OCI-LY7 (cell line): Measurements from ENCODE around the gene NANP. TPM values are rescaled to one million over a fixed set of nuclear protein-coding genes. Genes with fewer than 3 reads are reported as not detected.

Source experiments
- BruUV-seq: library from RNA; stranded (reverse); fragments of 400-500 nt; replicated peaks from 2 replicates; lab custom pipeline; 2021; lab: Mats Ljungman, UMichigan
- CTCF ChIA-PET: fragments of 300-600 bp; sonication (Branson Sonifier 250); formaldehyde crosslinking; loops from one replicate; lab custom pipeline; 2022; ENCODE audit warnings: antibody characterized with exemption; ENCODE audit not compliant: unreplicated experiment; lab: Charles Lee
- POLR2A ChIA-PET: fragments of 300-600 bp; sonication (Branson Sonifier 250); formaldehyde crosslinking; loops from one replicate; lab custom pipeline; 2022; ENCODE audit warnings: antibody characterized with exemption; lab: Charles Lee
- DNase-seq: peaks from one replicate; pipeline ENCODE4 v3.0.0-alpha.2; 2015; ENCODE audit warnings: low spot score
- H2AFZ ChIP-seq: fragments of 200-600 bp; sonication (generic), shearing (Covaris generic); 2 replicates; pipeline ENCODE4 v1.6.1; 2014; ENCODE audit warnings: mild to moderate bottlenecking, antibody characterized with exemption, low read length, moderate library complexity
- H3K27ac ChIP-seq: fragments of 200-600 bp; sonication (generic); 2 replicates; pipeline ENCODE4 v1.5.1; 2014; ENCODE audit warnings: mixed run types, low read depth, mild to moderate bottlenecking, moderate library complexity, low read length, inconsistent platforms; ENCODE audit not compliant: poor library complexity, severe bottlenecking
- H3K36me3 ChIP-seq: fragments of 200-600 bp; sonication (generic); 2 replicates; pipeline ENCODE4 v1.6.1; 2014; ENCODE audit warnings: mild to moderate bottlenecking, antibody characterized with exemption, low read length, moderate library complexity, mixed read lengths; ENCODE audit not compliant: insufficient read depth
- H3K4me1 ChIP-seq: fragments of 200-600 bp; sonication (generic); 2 replicates; pipeline ENCODE4 v1.5.1; 2014; ENCODE audit warnings: mild to moderate bottlenecking, low read length; ENCODE audit not compliant: insufficient read depth, poor library complexity, severe bottlenecking
- H3K4me2 ChIP-seq: fragments of 200-600 bp; sonication (generic); 2 replicates; pipeline ENCODE4 v1.6.1; 2014; ENCODE audit warnings: mild to moderate bottlenecking, low read length
- H3K4me3 ChIP-seq: fragments of 200-600 bp; sonication (generic); 2 replicates; pipeline ENCODE4 v1.5.1; 2014; ENCODE audit warnings: mild to moderate bottlenecking, low read depth, low read length; ENCODE audit not compliant: poor library complexity, severe bottlenecking
- H3K79me2 ChIP-seq: fragments of 200-600 bp; sonication (generic); 2 replicates; pipeline ENCODE4 v1.6.1; 2016; ENCODE audit warnings: low read depth, mild to moderate bottlenecking, low read length, moderate library complexity, mixed read lengths; ENCODE audit not compliant: insufficient read depth
- H3K9me2 ChIP-seq: fragments of 200-600 bp; sonication (generic); 2 replicates; pipeline ENCODE4 v1.6.1; 2016; ENCODE audit warnings: mild to moderate bottlenecking, low read length, mixed read lengths; ENCODE audit not compliant: insufficient read depth
- H3K9me3 ChIP-seq: fragments of 200-600 bp; sonication (generic); 2 replicates; pipeline ENCODE4 v1.6.1; 2014; ENCODE audit warnings: mild to moderate bottlenecking, mixed run types, low read length, mixed read lengths
- H4K20me1 ChIP-seq: fragments of 200-600 bp; sonication (generic); 2 replicates; pipeline ENCODE4 v1.6.1; 2014; ENCODE audit warnings: mild to moderate bottlenecking, antibody characterized with exemption, low read length, moderate library complexity, mixed read lengths; ENCODE audit not compliant: insufficient read depth
- CTCF ChIP-seq: fragments of 200-600 bp; sonication (generic); conservative IDR thresholded peaks from 2 replicates; pipeline ENCODE4 v1.5.1; 2014; ENCODE audit warnings: mild to moderate bottlenecking, antibody characterized with exemption, low read length, moderate library complexity, mixed read lengths
- EZH2phosphoT487 ChIP-seq: fragments of 200-600 bp; sonication (generic); IDR thresholded peaks from 2 replicates; pipeline ENCODE4 v1.6.1; 2018; ENCODE audit warnings: low read depth, borderline replicate concordance, mild to moderate bottlenecking, mixed run types, antibody characterized with exemption, low read length, moderate library complexity, mixed read lengths
- intact Hi-C: fragments of 100-400 bp; cut with micrococcal nuclease; formaldehyde crosslinking; loops from one replicate; pipeline ENCODE4 v1.10.0; 2022; ENCODE audit not compliant: unreplicated experiment
- total RNA-seq, 2 experiments: library from RNA; depleted of rRNA in 1 of 2; stranded (reverse); fragments of >200 nt in 1 of 2; shearing (Covaris generic) in 1 of 2; gene quantifications; 2 replicates each; pipeline ENCODE4 v1.2.3, GENCODE V29; 2014 to 2022

Gene NANP
- total RNA-seq, 2 experiments from 2014 or later = 1.0 to 3.2 TPM

- Histone ChIP-seq H3K4me1 (peaks cover 14% of the 10 kb centered on the region), H3K9me2 (no peaks in the 10 kb centered on the region), H3K79me2 (peaks cover 8% of the 10 kb centered on the region; the same call in 1 of the 2 replicates), H3K36me3 (no peaks in the 10 kb centered on the region), H3K4me3 (peak overlapping the region; percentile 81), H3K4me2 (peak overlapping the region; percentile 90; the same call in 1 of the 2 replicates), H3K9me3 (no peaks in the 10 kb centered on the region), H4K20me1 (no peaks in the 10 kb centered on the region), H3K27ac (no peak overlapping the region), H2AFZ (no peak overlapping the region)
- no peak for DNase-seq
- BruUV-seq = TSS peak; percentile 50
- TF ChIP-seq CTCF = no peak
- intact Hi-C loops = loop anchor here (5.0 to 10.0 kb wide), 2 partner anchors 70 to 627 kb away; partner anchors contain the start of gene APMAP
- ChIA-PET POLR2A (interaction anchor here (1.1 kb wide), 1 partner anchor 8 kb away, joined by 4 read pairs; no protein-coding TSS in a partner anchor), CTCF (no interaction called here)
These were observed 1.8 kb downstream of the NANP start for GRCh38 chr20:25622049-25622448.

- H3K4me1 ChIP-seq = peaks cover 14% of the 10 kb centered on the region
- H3K36me3 ChIP-seq = peaks cover 5% of the 10 kb centered on the region; the same call in 1 of the 2 replicates
- DNase-seq = no peak
- H3K9me3 ChIP-seq = no peaks in the 10 kb centered on the region
- no peak overlapping the region for H3K27ac ChIP-seq
- TF ChIP-seq CTCF = no peak
- TF ChIP-seq EZH2phosphoT487 = no peak
- no peak overlapping the region for H3K4me2 ChIP-seq
- intact Hi-C loops = no loop called here
- H3K9me2 ChIP-seq = no peaks in the 10 kb centered on the region
- peaks cover 8% of the 10 kb centered on the region; the same call in 1 of the 2 replicates for H3K79me2 ChIP-seq
- no peak overlapping the region for H3K4me3 ChIP-seq
- H2AFZ ChIP-seq = no peak overlapping the region
- POLR2A ChIA-PET = no interaction called here
- H4K20me1 ChIP-seq = no peaks in the 10 kb centered on the region
- CTCF ChIA-PET = no interaction called here
- no TSS peak for BruUV-seq
These were observed 4.3 kb downstream of the NANP start for GRCh38 chr20:25619514-25619913.

- no peaks in the 10 kb centered on the region for H3K79me2 ChIP-seq
- no peak for DNase-seq
- intact Hi-C loops = loop anchor here (10.0 kb wide), 1 partner anchor 64 kb away; no protein-coding TSS in a partner anchor
- no peaks in the 10 kb centered on the region for H4K20me1 ChIP-seq
- H3K4me1 ChIP-seq = no peaks in the 10 kb centered on the region
- H3K9me3 ChIP-seq = no peaks in the 10 kb centered on the region
- no peak overlapping the region for H3K4me3 ChIP-seq
- POLR2A ChIA-PET = interaction anchor here (0.6 kb wide), 1 partner anchor 217 kb away, joined by 7 read pairs; no protein-coding TSS in a partner anchor
- TF ChIP-seq CTCF = no peak
- TF ChIP-seq EZH2phosphoT487 = no peak
- no peaks in the 10 kb centered on the region for H3K9me2 ChIP-seq
- CTCF ChIA-PET = no interaction called here
- no peak overlapping the region for H3K4me2 ChIP-seq
- no peak overlapping the region for H3K27ac ChIP-seq
- no TSS peak for BruUV-seq
- H3K36me3 ChIP-seq = no peaks in the 10 kb centered on the region
- H2AFZ ChIP-seq = no peak overlapping the region
These were observed 15.0 kb downstream of the NANP start for GRCh38 chr20:25608774-25609173.
